ENCODE data around the gene SEC31B.

Gene SEC31B

DNA sequence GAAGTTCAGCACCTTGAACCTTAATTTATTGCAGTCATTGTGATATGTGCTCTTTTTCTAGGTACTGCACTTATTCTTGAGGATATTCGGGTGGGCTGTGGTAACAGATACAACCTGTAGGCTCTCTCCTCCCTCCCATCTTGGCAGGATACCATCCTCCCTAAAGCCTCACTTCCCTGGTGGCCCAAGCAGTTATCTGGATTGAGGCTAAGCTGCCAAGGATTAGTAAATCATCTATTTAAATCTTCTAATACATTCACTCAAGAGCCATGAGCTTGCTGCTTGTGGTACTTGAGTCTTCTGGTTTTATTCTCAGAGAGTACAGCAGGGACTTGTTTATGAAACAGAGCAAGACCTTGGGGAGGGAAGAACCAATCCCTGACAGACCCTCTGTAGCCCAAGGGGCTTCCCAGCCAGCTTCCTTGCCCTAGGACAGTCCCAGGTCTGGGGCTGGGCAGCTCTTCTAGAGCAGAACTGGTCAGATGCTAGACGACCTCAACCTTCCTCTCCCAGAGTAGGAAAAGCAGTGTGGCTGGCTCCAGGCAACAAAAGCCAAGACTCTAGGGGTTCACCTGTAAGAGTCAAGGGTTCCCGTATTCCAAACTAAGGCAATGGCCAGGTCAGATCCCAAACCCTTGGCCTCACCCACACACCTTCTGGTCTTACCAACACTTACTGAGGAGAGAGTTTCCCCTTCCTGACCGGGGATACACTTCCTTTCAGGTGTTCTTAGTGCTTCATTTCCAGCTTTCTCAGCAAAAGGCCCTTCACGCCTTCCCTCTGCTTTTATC is 35.6 kb downstream of the SEC31B start:
- no peak overlapping the region for H3K4me3 ChIP-seq (ENCODE audit: low read length)
- DNase-seq (ENCODE audit: low read depth) = no peak
- TF ChIP-seq, protein P1, sequence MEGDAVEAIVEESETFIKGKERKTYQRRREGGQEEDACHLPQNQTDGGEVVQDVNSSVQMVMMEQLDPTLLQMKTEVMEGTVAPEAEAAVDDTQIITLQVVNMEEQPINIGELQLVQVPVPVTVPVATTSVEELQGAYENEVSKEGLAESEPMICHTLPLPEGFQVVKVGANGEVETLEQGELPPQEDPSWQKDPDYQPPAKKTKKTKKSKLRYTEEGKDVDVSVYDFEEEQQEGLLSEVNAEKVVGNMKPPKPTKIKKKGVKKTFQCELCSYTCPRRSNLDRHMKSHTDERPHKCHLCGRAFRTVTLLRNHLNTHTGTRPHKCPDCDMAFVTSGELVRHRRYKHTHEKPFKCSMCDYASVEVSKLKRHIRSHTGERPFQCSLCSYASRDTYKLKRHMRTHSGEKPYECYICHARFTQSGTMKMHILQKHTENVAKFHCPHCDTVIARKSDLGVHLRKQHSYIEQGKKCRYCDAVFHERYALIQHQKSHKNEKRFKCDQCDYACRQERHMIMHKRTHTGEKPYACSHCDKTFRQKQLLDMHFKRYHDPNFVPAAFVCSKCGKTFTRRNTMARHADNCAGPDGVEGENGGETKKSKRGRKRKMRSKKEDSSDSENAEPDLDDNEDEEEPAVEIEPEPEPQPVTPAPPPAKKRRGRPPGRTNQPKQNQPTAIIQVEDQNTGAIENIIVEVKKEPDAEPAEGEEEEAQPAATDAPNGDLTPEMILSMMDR (conservative IDR thresholded peaks at IDR 0.05; ENCODE audit: low read length) = no peak

DNA sequence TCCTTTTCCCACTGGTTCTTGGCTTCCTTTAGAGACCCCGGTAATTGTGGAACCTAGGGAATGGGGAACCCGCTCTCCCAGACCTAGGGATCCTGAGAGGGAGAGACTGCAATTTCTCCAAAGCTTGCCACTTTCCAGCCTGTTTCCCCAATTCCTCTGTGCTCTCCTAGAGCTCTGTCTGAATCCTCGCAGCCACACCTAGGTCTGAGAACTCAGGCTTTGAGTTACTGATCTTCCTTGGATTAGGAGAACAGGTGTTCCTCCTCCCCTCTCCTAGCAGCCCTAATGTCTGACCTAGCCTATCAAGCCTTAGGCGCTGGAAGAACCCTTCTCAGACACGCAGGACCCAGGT is 36.9 kb downstream of the SEC31B start:
- TF ChIP-seq, protein P1 (conservative IDR thresholded peaks at IDR 0.05; ENCODE audit: low read length) = no peak
- no peak overlapping the region for H3K4me3 ChIP-seq (ENCODE audit: low read length)
- DNase-seq (ENCODE audit: low read depth) = no peak

DNA sequence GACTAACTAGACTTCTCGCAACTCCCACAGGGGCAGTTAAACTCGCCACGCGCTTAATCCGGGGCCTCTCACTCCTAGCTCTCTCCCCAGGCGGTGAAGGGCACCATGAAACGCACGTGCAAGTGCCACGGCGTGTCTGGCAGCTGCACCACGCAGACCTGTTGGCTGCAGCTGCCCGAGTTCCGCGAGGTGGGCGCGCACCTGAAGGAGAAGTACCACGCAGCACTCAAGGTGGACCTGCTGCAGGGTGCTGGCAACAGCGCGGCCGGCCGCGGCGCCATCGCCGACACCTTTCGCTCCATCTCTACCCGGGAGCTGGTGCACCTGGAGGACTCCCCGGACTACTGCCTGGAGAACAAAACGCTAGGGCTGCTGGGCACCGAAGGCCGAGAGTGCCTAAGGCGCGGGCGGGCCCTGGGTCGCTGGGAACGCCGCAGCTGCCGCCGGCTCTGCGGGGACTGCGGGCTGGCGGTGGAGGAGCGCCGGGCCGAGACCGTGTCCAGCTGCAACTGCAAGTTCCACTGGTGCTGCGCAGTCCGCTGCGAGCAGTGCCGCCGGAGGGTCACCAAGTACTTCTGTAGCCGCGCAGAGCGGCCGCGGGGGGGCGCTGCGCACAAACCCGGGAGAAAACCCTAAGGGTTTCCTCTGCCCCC is 37.4 kb downstream of the SEC31B start:
- peak; percentile 70 for DNase-seq (ENCODE audit: low read depth)
- TF ChIP-seq, protein P1 (conservative IDR thresholded peaks at IDR 0.05; ENCODE audit: low read length) = peak; percentile 82
- peak overlapping the region; percentile 52 for H3K4me3 ChIP-seq (ENCODE audit: low read length)

DNA sequence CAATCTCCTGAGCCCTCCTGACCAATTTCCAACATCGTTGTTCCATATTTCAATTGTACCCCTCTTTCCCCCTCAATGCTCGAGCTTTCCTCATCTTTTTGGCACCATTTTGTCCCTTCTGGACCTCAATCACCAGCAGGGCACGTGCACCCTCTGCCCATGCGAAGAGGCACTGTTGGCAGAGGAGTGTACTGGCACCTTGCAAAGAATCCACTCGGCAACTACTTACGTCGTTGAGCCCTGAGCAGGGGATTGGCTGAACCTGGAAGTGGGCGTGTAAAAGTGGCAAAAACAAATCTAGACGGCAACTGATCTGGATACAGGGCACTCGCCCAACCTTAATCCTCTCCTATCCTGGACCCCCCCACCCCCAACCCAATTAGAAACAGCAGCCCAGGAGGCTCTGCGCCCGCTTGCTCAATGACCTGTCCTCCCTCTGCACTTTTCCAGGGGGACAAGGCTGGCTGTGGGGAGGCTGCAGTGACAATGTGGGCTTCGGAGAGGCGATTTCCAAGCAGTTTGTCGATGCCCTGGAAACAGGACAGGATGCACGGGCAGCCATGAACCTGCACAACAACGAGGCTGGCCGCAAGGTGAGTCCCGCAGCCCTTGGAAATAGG is 38.1 kb downstream of the SEC31B start:
- TF ChIP-seq, protein P1 (conservative IDR thresholded peaks at IDR 0.05; ENCODE audit: low read length) = peak; percentile 6; the same call in 1 of the 2 replicates
- peak overlapping the region; percentile 52 for H3K4me3 ChIP-seq (ENCODE audit: low read length)
- DNase-seq (ENCODE audit: low read depth) = peak; percentile 77

DNA sequence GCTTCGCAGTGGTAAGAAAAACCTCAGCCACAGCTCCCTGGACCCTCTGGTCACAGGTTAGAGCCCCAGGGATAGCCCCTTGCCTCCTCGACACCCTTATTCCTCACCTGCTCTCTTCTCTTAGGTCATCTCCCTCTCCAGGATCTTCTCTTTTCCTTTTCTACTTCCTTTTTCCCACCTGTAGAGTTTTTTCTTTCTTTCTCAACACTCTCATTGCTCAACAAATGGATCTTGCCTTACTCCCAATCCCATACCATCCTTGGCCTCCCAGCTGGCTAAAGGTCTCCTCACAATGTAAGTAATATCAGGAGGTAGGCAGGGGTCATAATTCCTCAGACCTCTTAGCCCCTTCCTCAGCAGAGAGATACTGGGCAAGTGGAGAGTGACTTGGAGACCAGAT is 39.7 kb downstream of the SEC31B start:
- TF ChIP-seq, protein P1 (conservative IDR thresholded peaks at IDR 0.05; ENCODE audit: low read length) = no peak
- no peak overlapping the region for H3K4me3 ChIP-seq (ENCODE audit: low read length)
- no peak for DNase-seq (ENCODE audit: low read depth)

DNA sequence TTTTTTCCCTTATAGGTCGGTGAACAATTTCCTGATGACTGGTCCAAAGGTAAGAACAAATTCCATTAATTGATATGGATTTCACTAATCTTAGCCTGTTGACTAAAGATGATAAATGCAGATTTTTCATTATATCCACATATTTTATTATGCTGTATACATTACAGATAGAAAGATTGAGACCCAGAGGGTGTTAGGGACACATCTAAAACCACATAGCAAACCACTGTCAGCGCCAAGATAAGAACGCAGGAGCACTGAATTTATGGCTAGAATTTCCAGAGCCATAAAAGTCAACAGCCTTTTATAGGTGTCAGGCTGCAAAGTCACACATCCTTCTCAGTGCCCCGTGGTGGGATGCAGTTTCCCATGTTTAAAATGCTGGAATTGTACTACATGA is 40.6 kb downstream of the SEC31B start:
- H3K4me3 ChIP-seq (ENCODE audit: low read length) = no peak overlapping the region
- no peak for DNase-seq (ENCODE audit: low read depth)
- TF ChIP-seq, protein P1 (conservative IDR thresholded peaks at IDR 0.05; ENCODE audit: low read length) = no peak

All from AG10803 (cell line).